ENCODE results near the gene KPNA1.

DNA sequence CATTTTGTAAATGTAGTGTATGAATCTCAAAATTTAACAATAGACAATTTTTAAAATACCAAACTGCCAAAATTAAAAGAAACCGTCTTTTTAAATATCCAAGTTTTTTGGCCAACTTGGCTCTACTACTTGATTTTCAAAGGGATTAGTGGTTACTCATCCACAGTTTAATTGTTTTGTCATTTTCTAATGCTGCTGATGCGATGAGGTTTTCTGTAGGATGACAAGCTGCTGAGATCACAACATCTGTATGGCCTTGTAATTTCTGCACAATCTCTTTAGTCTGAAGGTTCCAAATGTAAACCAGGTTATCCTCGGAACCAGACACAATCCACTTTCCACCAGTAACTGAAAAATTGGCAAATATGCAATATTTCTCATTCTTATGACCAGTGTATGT is 100.3 kb downstream of the KPNA1 start:
- TF ChIP-seq, protein P1, sequence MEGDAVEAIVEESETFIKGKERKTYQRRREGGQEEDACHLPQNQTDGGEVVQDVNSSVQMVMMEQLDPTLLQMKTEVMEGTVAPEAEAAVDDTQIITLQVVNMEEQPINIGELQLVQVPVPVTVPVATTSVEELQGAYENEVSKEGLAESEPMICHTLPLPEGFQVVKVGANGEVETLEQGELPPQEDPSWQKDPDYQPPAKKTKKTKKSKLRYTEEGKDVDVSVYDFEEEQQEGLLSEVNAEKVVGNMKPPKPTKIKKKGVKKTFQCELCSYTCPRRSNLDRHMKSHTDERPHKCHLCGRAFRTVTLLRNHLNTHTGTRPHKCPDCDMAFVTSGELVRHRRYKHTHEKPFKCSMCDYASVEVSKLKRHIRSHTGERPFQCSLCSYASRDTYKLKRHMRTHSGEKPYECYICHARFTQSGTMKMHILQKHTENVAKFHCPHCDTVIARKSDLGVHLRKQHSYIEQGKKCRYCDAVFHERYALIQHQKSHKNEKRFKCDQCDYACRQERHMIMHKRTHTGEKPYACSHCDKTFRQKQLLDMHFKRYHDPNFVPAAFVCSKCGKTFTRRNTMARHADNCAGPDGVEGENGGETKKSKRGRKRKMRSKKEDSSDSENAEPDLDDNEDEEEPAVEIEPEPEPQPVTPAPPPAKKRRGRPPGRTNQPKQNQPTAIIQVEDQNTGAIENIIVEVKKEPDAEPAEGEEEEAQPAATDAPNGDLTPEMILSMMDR (IDR thresholded peaks at IDR 0.05), result no peak
- no peak for TF ChIP-seq POLR2A (IDR thresholded peaks at IDR 0.05)

Data from heart left ventricle (tissue), 13 donors.